ENCODE results near the gene ASIC1. TPM values are rescaled to one million over a fixed set of nuclear protein-coding genes. Genes with fewer than 3 reads are reported as not detected.

The ASIC1 gene
- total and polyA plus RNA-seq, 2 experiments from 2014 or later, result 0.76 to 1.5 TPM

DNA sequence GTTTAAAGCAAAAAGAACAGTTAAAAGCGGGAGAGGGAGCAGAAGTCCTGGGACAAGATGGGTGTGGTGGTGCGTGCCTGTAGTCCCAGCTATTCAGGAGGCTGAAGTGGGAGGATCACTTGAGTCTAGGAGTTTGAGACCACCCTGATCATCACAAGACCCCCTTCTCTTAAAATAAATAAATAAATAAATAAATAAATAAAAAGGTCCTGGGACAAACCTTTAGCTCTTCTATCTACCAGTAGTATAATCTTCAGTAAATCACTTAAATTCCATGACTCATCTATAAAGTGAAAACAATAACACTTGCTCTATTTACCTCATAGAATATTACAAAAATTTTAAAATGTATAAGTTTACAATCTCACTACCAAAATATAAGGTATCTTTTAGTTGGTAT is 37.9 kb upstream of the ASIC1 start (continued):
- TF ChIP-seq, protein P1, sequence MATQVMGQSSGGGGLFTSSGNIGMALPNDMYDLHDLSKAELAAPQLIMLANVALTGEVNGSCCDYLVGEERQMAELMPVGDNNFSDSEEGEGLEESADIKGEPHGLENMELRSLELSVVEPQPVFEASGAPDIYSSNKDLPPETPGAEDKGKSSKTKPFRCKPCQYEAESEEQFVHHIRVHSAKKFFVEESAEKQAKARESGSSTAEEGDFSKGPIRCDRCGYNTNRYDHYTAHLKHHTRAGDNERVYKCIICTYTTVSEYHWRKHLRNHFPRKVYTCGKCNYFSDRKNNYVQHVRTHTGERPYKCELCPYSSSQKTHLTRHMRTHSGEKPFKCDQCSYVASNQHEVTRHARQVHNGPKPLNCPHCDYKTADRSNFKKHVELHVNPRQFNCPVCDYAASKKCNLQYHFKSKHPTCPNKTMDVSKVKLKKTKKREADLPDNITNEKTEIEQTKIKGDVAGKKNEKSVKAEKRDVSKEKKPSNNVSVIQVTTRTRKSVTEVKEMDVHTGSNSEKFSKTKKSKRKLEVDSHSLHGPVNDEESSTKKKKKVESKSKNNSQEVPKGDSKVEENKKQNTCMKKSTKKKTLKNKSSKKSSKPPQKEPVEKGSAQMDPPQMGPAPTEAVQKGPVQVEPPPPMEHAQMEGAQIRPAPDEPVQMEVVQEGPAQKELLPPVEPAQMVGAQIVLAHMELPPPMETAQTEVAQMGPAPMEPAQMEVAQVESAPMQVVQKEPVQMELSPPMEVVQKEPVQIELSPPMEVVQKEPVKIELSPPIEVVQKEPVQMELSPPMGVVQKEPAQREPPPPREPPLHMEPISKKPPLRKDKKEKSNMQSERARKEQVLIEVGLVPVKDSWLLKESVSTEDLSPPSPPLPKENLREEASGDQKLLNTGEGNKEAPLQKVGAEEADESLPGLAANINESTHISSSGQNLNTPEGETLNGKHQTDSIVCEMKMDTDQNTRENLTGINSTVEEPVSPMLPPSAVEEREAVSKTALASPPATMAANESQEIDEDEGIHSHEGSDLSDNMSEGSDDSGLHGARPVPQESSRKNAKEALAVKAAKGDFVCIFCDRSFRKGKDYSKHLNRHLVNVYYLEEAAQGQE (IDR thresholded peaks at IDR 0.05; ENCODE audit: unreplicated experiment), result no peak
- TF ChIP-seq POLR2AphosphoS5 (IDR thresholded peaks at IDR 0.05; ENCODE audit: low read depth) (no peak), EZH2 (IDR thresholded peaks at IDR 0.05; ENCODE audit: low read depth, unreplicated experiment) (no peak)

DNA sequence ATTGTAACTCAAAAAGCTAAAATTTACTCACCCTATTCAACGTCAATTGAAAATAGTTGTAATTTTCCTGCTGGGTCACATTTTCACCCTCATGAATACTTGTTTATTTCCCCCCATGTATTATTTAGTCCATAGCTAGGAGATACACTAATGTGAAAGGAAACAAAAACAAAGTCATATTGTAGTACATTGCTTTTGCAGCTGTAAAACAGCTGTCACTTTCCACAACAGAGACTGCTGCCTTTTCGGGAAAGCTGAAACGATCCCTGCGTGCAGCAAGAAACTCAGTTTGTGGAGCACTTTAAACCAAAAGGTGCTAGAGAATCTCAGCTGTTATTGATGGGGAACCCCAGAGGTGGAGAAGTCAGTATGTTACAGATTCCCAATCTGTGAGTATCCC is 36.4 kb upstream of the ASIC1 start:
- Histone ChIP-seq H4K20me1 (replicated peaks; ENCODE audit: insufficient read depth) (peaks cover 6% of the 10 kb centered on the region), H3K79me2 (replicated peaks; ENCODE audit: insufficient read depth) (peaks cover 84% of the 10 kb centered on the region), H3F3A (replicated peaks; ENCODE audit: low read depth) (no peaks in the 10 kb centered on the region), H3K36me3 (ENCODE audit: insufficient read depth) (no peaks in the 10 kb centered on the region), H2AFZ (no peak overlapping the region), H3K4me1 (ENCODE audit: insufficient read depth) (peaks cover 6% of the 10 kb centered on the region; the same call in 1 of the 2 replicates), H3K27me3 (ENCODE audit: insufficient read depth) (no peaks in the 10 kb centered on the region), H3K4me2 (no peak overlapping the region), H3K9me2 (ENCODE audit: insufficient read depth) (no peaks in the 10 kb centered on the region), H3K27ac (ENCODE audit: low read depth) (no peak overlapping the region), H3K4me3 (no peak overlapping the region)
- peaks cover 5% of the 10 kb centered on the region; the same call in 2 of the 3 replicates for H3K36me3 Mint-ChIP-seq (ENCODE audit: low read depth)
- ATAC-seq, result no peak
- H3K4me3 Mint-ChIP-seq, result no peak overlapping the region
- H3K4me1 Mint-ChIP-seq, result peaks cover 19% of the 10 kb centered on the region
- TF ChIP-seq EZH2phosphoT487 (IDR thresholded peaks at IDR 0.05; ENCODE audit: unreplicated experiment) (no peak), POLR2AphosphoS5 (IDR thresholded peaks at IDR 0.05; ENCODE audit: low read depth) (no peak), CREB1 (CRISPR knock-in tag; IDR thresholded peaks at IDR 0.05; ENCODE audit: low read depth) (no peak), JUNB (IDR thresholded peaks at IDR 0.05; ENCODE audit: unreplicated experiment) (no peak)
- TF ChIP-seq, protein P1 (IDR thresholded peaks at IDR 0.05; ENCODE audit: unreplicated experiment), result no peak
- H3K27me3 Mint-ChIP-seq (ENCODE audit: insufficient read depth, low read depth, poor library complexity), result peaks cover 11% of the 10 kb centered on the region
- no peaks in the 10 kb centered on the region for H3K9me3 Mint-ChIP-seq
- no peak overlapping the region for H3K27ac Mint-ChIP-seq
- no peak for DNase-seq (ENCODE audit: low spot score)
